Peyer's patch (tissue), 4 donors: ENCODE measurements around the gene TSPEAR. TPM values are rescaled to one million over a fixed set of nuclear protein-coding genes. Genes with fewer than 3 reads are reported as not detected.
A peak's percentile ranks its signal among the peaks of the same experiment; 100 is the strongest.

Experiments
- DNase-seq, 3 donors: peaks; one replicate each; pipeline ENCODE4 v3.0.0-alpha.2; 2017 to 2019
- H3K27ac ChIP-seq, 4 donors: fragments of 200-600 bp; sonication (generic); one replicate each; pipeline ENCODE4 v1.5.1; 2016 to 2019
- H3K27me3 ChIP-seq, 2 donors: fragments of 200-600 bp; sonication (generic); one replicate each; pipeline ENCODE4 v1.5.1; 2019
- H3K36me3 ChIP-seq, 3 donors: fragments of 200-600 bp; sonication (generic); one replicate each; pipeline ENCODE4 v1.5.1; 2016 to 2019
- H3K4me1 ChIP-seq, 4 donors: fragments of 200-600 bp; sonication (generic); one replicate each; pipeline ENCODE4 v1.5.1; 2016 to 2019
- H3K4me3 ChIP-seq, 4 donors: fragments of 200-600 bp; sonication (generic); 1 replicate in 3 of 4; 2 replicates in 1 of 4; pipeline ENCODE4 v1.5.1; 2016 to 2019; ENCODE audit warnings: mild to moderate bottlenecking in 1 of 4
- H3K9me3 ChIP-seq, 4 donors: fragments of 200-600 bp; sonication (generic); one replicate each; pipeline ENCODE4 v1.5.1; 2016 to 2019; ENCODE audit warnings: mild to moderate bottlenecking in 1 of 4
- POLR2A ChIP-seq, 2 donors: fragments of 450-650 bp; IDR thresholded peaks; one replicate each; pipeline ENCODE4 v1.5.1; 2017; ENCODE audit warnings: antibody characterized with exemption in 2 of 2, mild to moderate bottlenecking in 2 of 2, moderate library complexity in 2 of 2
- total RNA-seq, 4 donors: library from RNA; depleted of rRNA; stranded (reverse); fragments of >200 nt; gene quantifications; one replicate each; pipeline ENCODE4 v1.1.0, GENCODE V29; 2016
- TF ChIP-seq, protein P1 (sequence below), 6 experiments: fragments of 450-650 bp in 4 of 6; fragments of 200-600 bp in 2 of 6; sonication (generic) in 1 of 6; IDR thresholded peaks; one replicate each; pipeline ENCODE4 v1.5.1; 2017 to 2019; ENCODE audit warnings: antibody characterized with exemption in 6 of 6, mild to moderate bottlenecking in 3 of 6, moderate library complexity in 1 of 6

The TSPEAR gene
- total RNA-seq, 4 donors from 2014 or later = 0.47 TPM; not detected in 3

DNA sequence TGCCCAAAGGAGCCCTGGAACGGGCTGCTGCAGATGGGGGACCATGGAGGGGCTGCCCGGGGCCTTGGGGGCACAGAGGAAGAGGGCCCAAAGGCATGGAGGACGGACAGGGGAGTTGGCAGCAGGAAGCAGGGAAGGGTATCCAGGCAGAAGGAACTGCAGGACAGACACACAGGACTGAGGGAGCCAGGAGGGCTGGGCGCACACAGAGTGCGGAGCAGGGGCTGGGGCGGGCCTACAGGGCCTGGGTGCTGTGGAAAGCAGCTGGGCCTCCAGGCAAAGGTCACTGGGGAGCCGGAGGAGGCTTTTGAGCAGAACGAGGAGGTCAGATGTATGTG, 199.5 kb downstream of the TSPEAR start:
- H3K4me3 ChIP-seq = no peak overlapping the region
- no peaks in the 10 kb centered on the region for H3K9me3 ChIP-seq
- H3K36me3 ChIP-seq = no peaks in the 10 kb centered on the region
- no peak overlapping the region for H3K27ac ChIP-seq
- no peak for TF ChIP-seq POLR2A (IDR thresholded peaks at IDR 0.05)
- TF ChIP-seq, protein P1, sequence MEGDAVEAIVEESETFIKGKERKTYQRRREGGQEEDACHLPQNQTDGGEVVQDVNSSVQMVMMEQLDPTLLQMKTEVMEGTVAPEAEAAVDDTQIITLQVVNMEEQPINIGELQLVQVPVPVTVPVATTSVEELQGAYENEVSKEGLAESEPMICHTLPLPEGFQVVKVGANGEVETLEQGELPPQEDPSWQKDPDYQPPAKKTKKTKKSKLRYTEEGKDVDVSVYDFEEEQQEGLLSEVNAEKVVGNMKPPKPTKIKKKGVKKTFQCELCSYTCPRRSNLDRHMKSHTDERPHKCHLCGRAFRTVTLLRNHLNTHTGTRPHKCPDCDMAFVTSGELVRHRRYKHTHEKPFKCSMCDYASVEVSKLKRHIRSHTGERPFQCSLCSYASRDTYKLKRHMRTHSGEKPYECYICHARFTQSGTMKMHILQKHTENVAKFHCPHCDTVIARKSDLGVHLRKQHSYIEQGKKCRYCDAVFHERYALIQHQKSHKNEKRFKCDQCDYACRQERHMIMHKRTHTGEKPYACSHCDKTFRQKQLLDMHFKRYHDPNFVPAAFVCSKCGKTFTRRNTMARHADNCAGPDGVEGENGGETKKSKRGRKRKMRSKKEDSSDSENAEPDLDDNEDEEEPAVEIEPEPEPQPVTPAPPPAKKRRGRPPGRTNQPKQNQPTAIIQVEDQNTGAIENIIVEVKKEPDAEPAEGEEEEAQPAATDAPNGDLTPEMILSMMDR (IDR thresholded peaks at IDR 0.05) = no peak
- H3K4me1 ChIP-seq = peaks cover 0 to 10% (median 6%) of the 10 kb centered on the region in 4 donors
- no peak for DNase-seq
- H3K27me3 ChIP-seq = no peaks in the 10 kb centered on the region

DNA sequence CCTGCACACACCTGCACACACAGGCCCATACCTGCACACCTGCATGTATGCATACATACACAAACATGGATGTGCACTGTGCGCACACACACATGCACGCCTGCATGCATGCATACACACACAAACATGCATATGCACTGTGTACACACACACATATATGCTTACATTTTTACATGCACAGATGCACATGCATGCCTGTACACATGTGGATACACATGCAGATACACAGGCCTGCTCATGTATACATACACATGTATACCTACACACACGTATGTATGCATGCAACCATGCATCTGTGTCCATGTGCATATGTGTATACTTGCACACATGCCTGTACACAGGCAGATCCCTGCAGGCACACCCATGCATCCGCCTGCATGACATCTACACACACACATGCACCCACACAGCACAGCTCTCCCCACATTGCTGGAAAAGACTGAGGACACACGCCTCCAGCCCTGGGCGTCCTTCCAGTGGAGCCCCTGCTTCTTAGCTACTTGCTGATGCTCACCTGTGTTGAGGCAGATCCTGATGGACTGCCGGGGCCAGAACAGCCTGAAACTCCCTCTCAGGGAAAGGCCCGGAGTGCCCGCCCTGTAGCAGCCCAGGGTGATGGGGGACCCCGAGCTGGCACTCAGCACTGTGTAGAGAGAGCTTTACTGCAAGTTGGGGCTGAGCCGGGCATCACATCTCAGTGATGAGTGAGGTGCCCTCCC, 200.0 kb downstream of the TSPEAR start:
- Histone ChIP-seq H3K4me3 (no peak overlapping the region), H3K27me3 (no peaks in the 10 kb centered on the region), H3K4me1 (peaks cover 0 to 10% (median 6%) of the 10 kb centered on the region in 4 donors), H3K27ac (no peak overlapping the region), H3K9me3 (no peaks in the 10 kb centered on the region), H3K36me3 (no peaks in the 10 kb centered on the region)
- TF ChIP-seq, protein P1 (IDR thresholded peaks at IDR 0.05) = no peak
- TF ChIP-seq POLR2A (IDR thresholded peaks at IDR 0.05) = no peak
- DNase-seq = no peak

DNA sequence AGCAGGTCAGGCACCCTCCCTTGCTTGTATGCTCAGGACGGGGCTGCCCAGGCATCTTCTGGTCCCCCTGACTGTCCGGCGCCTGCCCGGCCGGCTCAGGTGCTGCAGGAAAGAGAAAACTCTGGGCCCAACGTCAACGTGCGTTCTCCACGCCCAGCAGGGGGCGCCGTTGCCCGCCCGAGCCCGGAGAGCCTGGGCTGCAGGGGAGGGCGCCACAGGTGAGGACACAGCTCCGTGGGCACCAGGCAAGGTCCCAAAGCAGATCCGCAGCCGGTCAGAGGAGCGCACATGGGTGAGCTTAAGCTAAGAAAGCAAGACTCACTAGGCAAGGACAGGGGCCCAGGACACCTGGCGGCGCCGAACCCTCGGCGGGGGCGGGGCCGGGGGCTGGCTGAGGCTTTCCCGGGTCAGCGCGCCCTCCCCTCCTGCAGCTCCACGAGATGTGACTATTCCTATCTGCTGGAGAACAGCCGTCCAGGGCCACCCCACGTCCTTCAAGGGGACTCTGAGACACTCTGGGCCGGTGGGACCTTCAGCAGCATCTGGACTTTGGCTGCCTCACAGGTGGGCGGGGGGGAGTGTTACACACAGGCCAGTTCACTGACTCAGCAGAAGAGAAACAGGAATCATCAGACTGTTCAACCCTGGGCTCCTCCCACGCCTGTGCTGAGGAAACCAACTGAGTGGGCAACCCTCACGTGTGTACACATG, 200.7 kb downstream of the TSPEAR start:
- H3K27ac ChIP-seq = no peak overlapping the region
- no peak for TF ChIP-seq POLR2A (IDR thresholded peaks at IDR 0.05)
- TF ChIP-seq, protein P1 (IDR thresholded peaks at IDR 0.05) = peak; percentile 51 to 85 (median 83)
- peak; percentile 52 to 83 (median 81) for DNase-seq
- peaks cover 0 to 10% (median 6%) of the 10 kb centered on the region in 4 donors for H3K4me1 ChIP-seq
- no peaks in the 10 kb centered on the region for H3K36me3 ChIP-seq
- no peaks in the 10 kb centered on the region for H3K9me3 ChIP-seq
- no peaks in the 10 kb centered on the region for H3K27me3 ChIP-seq
- peak overlapping the region in 3 of 4 donors; percentile 24 to 43 (median 38) for H3K4me3 ChIP-seq

DNA sequence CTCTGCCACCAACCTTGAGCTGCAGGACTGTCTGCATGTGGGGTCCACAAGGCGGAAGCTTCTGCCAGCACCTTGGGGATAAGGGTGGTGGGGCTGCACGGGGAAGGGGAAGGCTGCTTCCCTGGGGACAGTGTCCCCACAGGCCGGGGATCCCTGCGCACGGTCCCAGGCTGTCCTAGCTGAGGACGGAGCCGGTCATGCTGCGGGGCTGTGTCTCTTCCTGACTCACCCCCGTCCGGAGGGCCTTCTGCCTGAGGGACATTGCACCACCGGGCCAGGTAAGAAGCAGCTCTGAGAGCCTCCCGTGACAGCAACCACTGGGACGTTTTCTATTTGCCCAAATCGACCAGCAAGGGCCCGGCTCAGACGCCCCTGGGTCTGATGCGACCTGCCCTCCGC, 201.3 kb downstream of the TSPEAR start:
- Histone ChIP-seq H3K4me3 (peak overlapping the region in 2 of 4 donors; percentile 24 to 43), H3K27ac (no peak overlapping the region)

DNA sequence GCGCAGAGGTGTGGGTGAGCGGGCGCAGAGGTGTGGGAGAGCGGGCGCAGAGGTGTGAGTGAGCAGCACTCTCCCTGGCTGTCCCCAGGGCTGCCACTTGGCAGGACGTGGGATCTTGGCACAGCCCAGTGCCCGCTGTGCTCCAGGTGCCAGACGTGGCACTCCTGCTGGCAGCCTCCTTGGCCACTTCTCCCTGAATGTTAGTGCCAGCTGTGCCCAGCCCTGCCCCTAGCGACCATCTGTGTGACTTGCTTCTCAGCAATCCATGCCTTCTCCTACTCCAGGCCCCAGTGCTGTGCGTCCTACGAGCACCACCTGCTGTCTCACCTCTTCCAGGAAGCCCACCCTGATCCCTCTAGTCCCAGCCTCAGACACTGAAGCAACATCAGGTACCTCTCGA, 201.8 kb downstream of the TSPEAR start:
- no peak overlapping the region for H3K4me3 ChIP-seq
- no peak overlapping the region for H3K27ac ChIP-seq
- TF ChIP-seq, protein P1 (IDR thresholded peaks at IDR 0.05) = peak in 3 of 6 experiments; percentile 55 to 58 (median 55)
- no peak for TF ChIP-seq POLR2A (IDR thresholded peaks at IDR 0.05)
- H3K27me3 ChIP-seq = no peaks in the 10 kb centered on the region
- no peaks in the 10 kb centered on the region for H3K9me3 ChIP-seq
- DNase-seq = peak in 2 of 3 donors; percentile 71 to 75
- H3K4me1 ChIP-seq = peaks cover 0 to 10% (median 6%) of the 10 kb centered on the region in 4 donors
- H3K36me3 ChIP-seq = no peaks in the 10 kb centered on the region

More for the DNA sequence above, 201.3 kb downstream of the TSPEAR start:
- no peaks in the 10 kb centered on the region for H3K27me3 ChIP-seq
- TF ChIP-seq, protein P1 (IDR thresholded peaks at IDR 0.05) = no peak
- TF ChIP-seq POLR2A (IDR thresholded peaks at IDR 0.05) = no peak
- H3K9me3 ChIP-seq = no peaks in the 10 kb centered on the region
- H3K4me1 ChIP-seq = peaks cover 0 to 10% (median 6%) of the 10 kb centered on the region in 4 donors
- no peak for DNase-seq
- H3K36me3 ChIP-seq = no peaks in the 10 kb centered on the region
